Gastrocnemius medialis (tissue), 4 donors: ENCODE data around the gene CTSD.

Experiments
- CTCF ChIP-seq, 5 experiments: fragments of 450-650 bp in 3 of 5; fragments of 200-600 bp in 2 of 5; sonication (generic) in 2 of 5; IDR thresholded peaks in 4 of 5; conservative IDR thresholded peaks in 1 of 5; 1 replicate in 4 of 5; 2 replicates in 1 of 5; pipeline ENCODE4 v1.5.1; 2016 to 2019; ENCODE audit warnings: antibody characterized with exemption in 5 of 5, mild to moderate bottlenecking in 3 of 5, moderate library complexity in 3 of 5
- POLR2A ChIP-seq, 2 donors: fragments of 450-650 bp; IDR thresholded peaks; one replicate each; pipeline ENCODE4 v1.6.1; 2017; ENCODE audit warnings: antibody characterized with exemption in 2 of 2, mild to moderate bottlenecking in 2 of 2, moderate library complexity in 2 of 2

DNA sequence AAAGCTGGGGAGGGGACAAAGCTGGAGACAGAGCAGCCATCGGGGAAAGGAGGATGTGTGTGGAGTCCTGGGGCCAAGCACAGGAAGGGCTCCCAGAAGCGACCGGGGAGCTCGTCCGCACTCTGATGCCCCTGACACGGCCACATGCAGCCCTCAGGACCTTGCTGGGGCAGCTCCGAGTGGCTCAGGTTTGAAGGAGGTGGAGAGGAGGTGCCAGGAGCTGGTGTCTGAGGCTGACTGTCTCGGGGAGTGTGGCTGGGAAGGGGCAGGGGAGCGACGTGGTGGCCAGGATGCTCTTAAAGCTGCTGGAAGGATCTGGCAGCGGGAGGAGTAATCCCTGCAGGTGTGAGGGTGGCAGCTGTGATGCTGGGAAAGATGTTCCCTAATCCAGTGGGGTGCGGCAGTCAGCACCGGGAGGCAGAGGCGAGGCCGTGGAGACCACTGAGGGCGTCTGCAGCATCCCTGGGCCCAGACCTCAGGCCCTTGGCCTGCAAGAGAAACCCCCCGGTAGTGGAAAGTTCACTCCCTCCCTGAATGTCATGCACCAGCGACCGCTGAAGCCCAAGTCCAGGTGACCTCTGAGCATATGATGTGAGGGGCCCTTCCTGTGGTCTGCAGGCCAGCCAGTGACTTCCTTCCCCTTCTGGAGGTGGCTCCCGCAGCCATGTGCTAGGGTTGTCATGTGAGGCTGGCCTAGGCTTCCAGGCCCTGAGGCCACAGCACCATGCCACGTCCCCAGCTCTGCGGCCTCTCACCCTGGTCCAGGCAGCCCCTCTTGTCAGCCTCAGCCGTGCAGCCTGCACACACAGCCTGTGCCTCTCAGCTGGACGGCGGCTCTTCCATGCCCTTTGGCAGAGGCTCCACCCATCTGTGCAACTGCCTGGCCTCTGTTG, 17.2 kb upstream of the CTSD start:
- TF ChIP-seq CTCF (IDR thresholded peaks at IDR 0.05 in 4 of 5, conservative IDR thresholded peaks at IDR 0.05 in 1 of 5): no peak
- no peak for TF ChIP-seq POLR2A (IDR thresholded peaks at IDR 0.05)
